Mucosa of descending colon (tissue), 3 donors: ENCODE measurements around the gene EDRF1. TPM values are rescaled to one million over a fixed set of nuclear protein-coding genes. Genes with fewer than 3 reads are reported as not detected.

Experiments used
- ATAC-seq: fragments of 200-7000 bp; cut with Tn5 transposase; one replicate; pipeline ENCODE4 v1.9.1; 2020; ENCODE audit warnings: mild to moderate bottlenecking, moderate library complexity
- DNase-seq, 3 donors: peaks; one replicate each; pipeline ENCODE4 v3.0.0-alpha.2; 2020
- H3K36me3 ChIP-seq: fragments of 200-600 bp; one replicate; pipeline ENCODE4 v1.8.0; 2021; ENCODE audit warnings: low read depth, mild to moderate bottlenecking
- H3K4me1 ChIP-seq: fragments of 200-600 bp; one replicate; pipeline ENCODE4 v1.8.0; 2021; ENCODE audit warnings: low read depth, mild to moderate bottlenecking
- H3K4me3 ChIP-seq: fragments of 200-600 bp; one replicate; pipeline ENCODE4 v1.8.0; 2021; ENCODE audit warnings: mild to moderate bottlenecking
- H3K9me3 ChIP-seq: fragments of 200-600 bp; one replicate; pipeline ENCODE4 v1.8.0; 2021; ENCODE audit warnings: mild to moderate bottlenecking
- intact Hi-C, 2 donors: fragments of 100-400 bp; cut with DNase I in 1 of 2; cut with micrococcal nuclease in 1 of 2; formaldehyde crosslinking; loops; one replicate each; pipeline versions ENCODE4 v1.11.0 to v1.11.1; 2022; cut with DNase I, micrococcal nuclease
- total RNA-seq, 3 donors: library from RNA; stranded (reverse); fragmentation: NEBNext Ultra II Directional in 2 of 3; extraction: Animal tissue kit (Norgen Biotek cat#: 25700) in 2 of 3; gene quantifications; one replicate each; pipeline versions ENCODE4 v1.2.1 to v1.2.4, GENCODE V29; 2021 to 2023
- TF ChIP-seq, protein P1 (sequence below): fragments of 200-600 bp; IDR thresholded peaks from one replicate; pipeline ENCODE4 v1.8.0; 2022; ENCODE audit warnings: antibody characterized with exemption, mild to moderate bottlenecking
- donor health status: DM: no; HTN: no; CAD: no; lungs with moderate emphysema.
- donor health status: DM: no; HTN: no; CAD: no.
- donor health status: DM: no; HTN: yes; CAD: no.

EDRF1 gene
- total RNA-seq, 3 donors from 2014 or later = 20.3 to 24.3 (median 23.5) TPM

DNA sequence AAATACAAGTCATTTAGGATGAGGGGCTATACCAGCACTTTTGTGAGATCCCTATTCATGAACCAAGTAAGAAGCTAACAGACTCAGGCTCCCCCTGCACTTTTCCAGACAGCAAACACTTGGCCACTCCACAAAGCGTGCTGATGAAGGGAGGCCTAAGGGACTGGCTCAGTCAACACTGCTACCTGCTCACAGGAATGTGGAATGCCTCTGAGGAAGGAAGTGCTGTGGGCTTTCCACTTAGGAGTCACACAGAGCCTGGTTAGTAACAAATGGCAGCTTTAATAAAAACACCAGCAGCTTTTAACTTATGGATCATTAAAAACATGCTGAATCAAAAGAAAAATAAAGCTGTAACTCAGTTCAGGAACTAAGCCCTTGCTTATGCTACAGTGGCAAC, 88.5 kb downstream of the EDRF1 start:
- Histone ChIP-seq H3K36me3 (no peaks in the 10 kb centered on the region), H3K9me3 (no peaks in the 10 kb centered on the region), H3K4me1 (no peaks in the 10 kb centered on the region), H3K4me3 (no peak overlapping the region)
- DNase-seq (no peak), ATAC-seq (no peak)
- intact Hi-C loops = no loop called here
- TF ChIP-seq, protein P1, sequence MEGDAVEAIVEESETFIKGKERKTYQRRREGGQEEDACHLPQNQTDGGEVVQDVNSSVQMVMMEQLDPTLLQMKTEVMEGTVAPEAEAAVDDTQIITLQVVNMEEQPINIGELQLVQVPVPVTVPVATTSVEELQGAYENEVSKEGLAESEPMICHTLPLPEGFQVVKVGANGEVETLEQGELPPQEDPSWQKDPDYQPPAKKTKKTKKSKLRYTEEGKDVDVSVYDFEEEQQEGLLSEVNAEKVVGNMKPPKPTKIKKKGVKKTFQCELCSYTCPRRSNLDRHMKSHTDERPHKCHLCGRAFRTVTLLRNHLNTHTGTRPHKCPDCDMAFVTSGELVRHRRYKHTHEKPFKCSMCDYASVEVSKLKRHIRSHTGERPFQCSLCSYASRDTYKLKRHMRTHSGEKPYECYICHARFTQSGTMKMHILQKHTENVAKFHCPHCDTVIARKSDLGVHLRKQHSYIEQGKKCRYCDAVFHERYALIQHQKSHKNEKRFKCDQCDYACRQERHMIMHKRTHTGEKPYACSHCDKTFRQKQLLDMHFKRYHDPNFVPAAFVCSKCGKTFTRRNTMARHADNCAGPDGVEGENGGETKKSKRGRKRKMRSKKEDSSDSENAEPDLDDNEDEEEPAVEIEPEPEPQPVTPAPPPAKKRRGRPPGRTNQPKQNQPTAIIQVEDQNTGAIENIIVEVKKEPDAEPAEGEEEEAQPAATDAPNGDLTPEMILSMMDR = no peak

DNA sequence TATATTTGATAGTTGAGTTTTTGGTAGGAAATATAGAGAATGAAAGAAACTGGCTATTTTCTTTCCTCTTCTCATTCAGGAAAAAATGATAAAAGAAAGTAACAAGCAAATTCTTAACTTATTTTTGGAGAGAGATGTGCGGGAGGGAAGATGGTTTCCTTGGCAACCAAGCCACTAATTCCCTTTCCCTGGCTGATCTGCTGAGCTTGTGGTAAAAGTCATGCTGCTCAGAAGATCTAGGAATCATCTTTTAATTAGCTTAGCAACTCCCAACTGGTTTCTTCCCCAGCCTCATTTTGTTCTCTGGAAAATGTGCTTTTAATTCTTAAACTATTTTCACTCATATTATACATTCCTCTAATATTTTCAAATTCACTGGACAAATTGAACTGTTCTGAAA, 91.7 kb downstream of the EDRF1 start:
- ATAC-seq (no peak), DNase-seq (no peak)
- Histone ChIP-seq H3K36me3 (no peaks in the 10 kb centered on the region), H3K4me3 (no peak overlapping the region), H3K4me1 (no peaks in the 10 kb centered on the region), H3K9me3 (no peaks in the 10 kb centered on the region)
- intact Hi-C loops = no loop called here
- TF ChIP-seq, protein P1 = no peak

DNA sequence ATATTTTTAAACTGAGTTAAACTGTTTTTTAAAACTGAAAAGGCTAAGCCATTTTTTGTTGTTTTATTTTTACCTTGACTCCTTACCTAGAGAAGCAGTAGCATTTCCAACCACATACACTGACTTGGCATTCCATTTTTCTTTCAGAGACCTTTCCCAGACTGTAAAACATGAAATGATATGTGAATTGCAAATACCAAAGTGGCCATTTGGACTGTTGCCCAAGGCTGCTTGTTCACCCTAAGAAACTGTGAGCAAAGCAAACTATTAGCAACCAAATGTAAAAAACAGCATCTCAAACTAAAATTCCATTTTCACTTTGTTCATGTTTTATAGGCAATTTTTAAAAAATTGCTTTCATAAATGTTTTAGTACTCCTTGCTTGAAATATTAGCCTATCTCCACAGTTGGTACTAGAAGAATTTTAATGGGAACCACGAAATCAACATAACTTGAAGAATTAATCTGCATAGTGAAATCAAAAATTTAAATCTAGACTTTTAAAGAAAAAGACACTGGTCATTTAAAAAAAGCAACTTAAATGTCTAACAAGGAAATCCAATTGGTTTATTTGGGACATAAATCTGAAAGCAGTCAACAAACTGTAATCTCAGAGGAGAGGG, 92.7 kb downstream of the EDRF1 start:
- ATAC-seq (no peak), DNase-seq (no peak)
- Histone ChIP-seq H3K4me1 (no peaks in the 10 kb centered on the region), H3K9me3 (no peaks in the 10 kb centered on the region), H3K36me3 (no peaks in the 10 kb centered on the region), H3K4me3 (no peak overlapping the region)
- intact Hi-C loops = no loop called here
- TF ChIP-seq, protein P1 = no peak

Other genes starting within 250 kb of the EDRF1 start
- gene TEX36, start 36.5 kb upstream of the EDRF1 start, total RNA-seq = not detected
- under 1 TPM in 2 of 3 donors, not detected in 1; 0.14 to 0.28 TPM for gene MMP21, start 56.1 kb downstream of the EDRF1 start, total RNA-seq
- 10 to 100 TPM; 23.9 to 30.9 (median 27.5) TPM for gene UROS, start 103.5 kb downstream of the EDRF1 start, total RNA-seq
- gene BCCIP, start 103.8 kb downstream of the EDRF1 start, total RNA-seq = 10 to 100 TPM; 30.7 to 48.2 (median 41.1) TPM
- gene DHX32, start 161.6 kb downstream of the EDRF1 start, total RNA-seq = 10 to 100 TPM; 51.5 to 91.3 (median 66.5) TPM
- gene FANK1, start 176.9 kb downstream of the EDRF1 start, total RNA-seq = 10 to 100 TPM in 1 of 3 donors, 1 to 10 TPM in 2; 4.2 to 10.3 (median 7.4) TPM